Measurements from ENCODE around the gene SCARB1. TPM values are rescaled to one million over a fixed set of nuclear protein-coding genes. Genes with fewer than 3 reads are reported as not detected.

The SCARB1 gene
- total RNA-seq, 1 experiment from 2014 or later: 106 TPM

GRCh38 chr12:124898200-124898922 is 34.7 kb upstream of the SCARB1 start:
- Mint-ChIP-seq H3K27ac (ENCODE audit: unreplicated experiment) (peak overlapping the region; percentile 32), H3K36me3 (ENCODE audit: insufficient read depth, unreplicated experiment) (no peaks in the 10 kb centered on the region), H3K4me1 (ENCODE audit: low read depth, unreplicated experiment) (peaks cover 18% of the 10 kb centered on the region), H3K9me3 (ENCODE audit: unreplicated experiment) (no peaks in the 10 kb centered on the region), H3K4me3 (ENCODE audit: unreplicated experiment) (no peak overlapping the region), H3K27me3 (ENCODE audit: insufficient read depth, unreplicated experiment) (no peaks in the 10 kb centered on the region)
- H3K36me3 ChIP-seq (ENCODE audit: control insufficient read depth, insufficient read depth, low read length): no peaks in the 10 kb centered on the region
- intact Hi-C loops (cut with micrococcal nuclease; ENCODE audit: unreplicated experiment): no loop called here
- H3K4me3 ChIP-seq (ENCODE audit: low read depth, low read length): no peak overlapping the region
- H3K27me3 ChIP-seq (replicated peaks; ENCODE audit: control insufficient read depth, insufficient read depth, low read length): no peaks in the 10 kb centered on the region
- POLR2A ChIA-PET: no interaction called here
- TF ChIP-seq CTCF (IDR thresholded peaks at IDR 0.05; ENCODE audit: insufficient read depth in 1 of 2, low read depth in 1 of 2, low read length in 1 of 2, severe bottlenecking in 1 of 2, unreplicated experiment in 1 of 2): peak; percentile 50 to 55
- no peaks in the 10 kb centered on the region for H3K9me3 ChIP-seq
- DNase-seq: peak; percentile 56 to 63
- H3K4me1 ChIP-seq: peaks cover 26% of the 10 kb centered on the region
- BruUV-seq (replicated peaks): no TSS peak
- CTCF ChIA-PET: interaction anchor here (1.2 kb wide), 1 partner anchor 13 kb away, joined by 5 read pairs; no protein-coding TSS in a partner anchor

DNA sequence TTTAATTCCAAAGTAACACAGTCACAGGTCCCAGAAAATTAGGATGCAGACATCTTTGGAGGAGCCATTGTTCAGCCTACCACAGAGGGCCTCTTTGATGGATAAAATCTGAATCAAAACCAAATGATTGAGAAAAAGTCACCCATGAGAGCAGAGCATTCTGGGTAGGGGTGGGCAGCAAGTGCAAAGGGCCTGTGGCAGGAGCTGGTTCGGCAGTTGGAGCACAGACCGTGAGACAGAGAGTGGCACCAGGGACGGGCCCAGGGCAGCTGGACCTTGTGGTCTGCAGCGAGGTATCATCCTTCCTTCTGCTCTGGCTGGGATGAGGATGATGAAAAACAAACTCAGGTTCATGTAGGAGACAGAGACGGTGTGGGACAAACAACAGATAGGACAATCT is 32.8 kb upstream of the SCARB1 start:
- Mint-ChIP-seq H3K4me1 (ENCODE audit: low read depth, unreplicated experiment) (peaks cover 12% of the 10 kb centered on the region), H3K4me3 (ENCODE audit: unreplicated experiment) (no peak overlapping the region), H3K36me3 (ENCODE audit: insufficient read depth, unreplicated experiment) (no peaks in the 10 kb centered on the region), H3K27me3 (ENCODE audit: insufficient read depth, unreplicated experiment) (no peaks in the 10 kb centered on the region), H3K9me3 (ENCODE audit: unreplicated experiment) (no peaks in the 10 kb centered on the region), H3K27ac (ENCODE audit: unreplicated experiment) (no peak overlapping the region)
- H3K4me1 ChIP-seq: peaks cover 25% of the 10 kb centered on the region
- no peak for TF ChIP-seq CTCF (IDR thresholded peaks at IDR 0.05; ENCODE audit: insufficient read depth in 1 of 2, low read depth in 1 of 2, low read length in 1 of 2, severe bottlenecking in 1 of 2, unreplicated experiment in 1 of 2)
- no peaks in the 10 kb centered on the region for H3K9me3 ChIP-seq
- ChIA-PET POLR2A (no interaction called here), CTCF (no interaction called here)
- intact Hi-C loops (cut with micrococcal nuclease; ENCODE audit: unreplicated experiment): no loop called here
- no peaks in the 10 kb centered on the region for H3K36me3 ChIP-seq (ENCODE audit: control insufficient read depth, insufficient read depth, low read length)
- no peaks in the 10 kb centered on the region for H3K27me3 ChIP-seq (replicated peaks; ENCODE audit: control insufficient read depth, insufficient read depth, low read length)
- BruUV-seq (replicated peaks): no TSS peak
- no peak overlapping the region for H3K4me3 ChIP-seq (ENCODE audit: low read depth, low read length)
- no peak for DNase-seq

DNA sequence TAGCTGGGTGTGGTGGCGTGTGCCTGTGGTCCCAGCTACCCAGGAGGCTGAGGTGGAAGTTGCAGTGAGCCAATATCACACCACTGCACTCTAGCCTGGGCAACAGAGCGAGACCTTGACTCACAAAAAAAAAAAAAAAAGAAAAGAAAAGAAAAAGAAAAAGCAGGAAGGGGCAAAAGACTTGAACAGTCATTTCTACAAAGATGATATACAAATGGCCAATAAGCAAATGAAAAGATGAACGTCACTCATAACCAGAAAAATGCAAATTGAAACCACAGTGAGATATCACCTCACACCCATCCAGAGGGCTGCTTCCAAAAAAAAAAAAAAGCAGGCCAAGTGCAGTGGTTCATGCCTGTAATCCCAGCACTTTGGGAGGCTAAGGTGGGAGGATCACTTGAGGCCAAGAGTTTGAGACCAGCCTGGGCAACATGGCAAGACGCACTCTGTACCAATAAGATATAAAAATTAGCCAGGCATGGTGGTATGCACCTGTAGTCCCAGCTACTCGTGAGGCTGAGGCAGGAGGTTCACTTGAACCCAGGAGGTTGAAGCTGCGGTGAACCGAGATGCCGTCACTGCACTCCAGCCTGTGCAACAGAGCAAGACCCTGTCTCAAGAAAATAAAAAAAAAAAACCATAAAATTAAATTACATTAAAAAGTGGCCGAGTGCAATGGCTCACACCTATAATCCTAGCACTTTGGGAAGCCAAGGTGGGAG is 30.3 kb upstream of the SCARB1 start:
- no peaks in the 10 kb centered on the region for H3K9me3 Mint-ChIP-seq (ENCODE audit: unreplicated experiment)
- peaks cover 12% of the 10 kb centered on the region for H3K4me1 Mint-ChIP-seq (ENCODE audit: low read depth, unreplicated experiment)
- Histone ChIP-seq H3K36me3 (ENCODE audit: control insufficient read depth, insufficient read depth, low read length) (no peaks in the 10 kb centered on the region), H3K4me3 (ENCODE audit: low read depth, low read length) (no peak overlapping the region), H3K27me3 (replicated peaks; ENCODE audit: control insufficient read depth, insufficient read depth, low read length) (no peaks in the 10 kb centered on the region), H3K4me1 (peaks cover under 1% of the 10 kb centered on the region; the same call in 1 of the 2 replicates), H3K9me3 (no peaks in the 10 kb centered on the region)
- POLR2A ChIA-PET: interaction anchor here (0.6 kb wide), 1 partner anchor 34 kb away, joined by 7 read pairs; no protein-coding TSS in a partner anchor
- H3K36me3 Mint-ChIP-seq (ENCODE audit: insufficient read depth, unreplicated experiment): no peaks in the 10 kb centered on the region
- intact Hi-C loops (cut with micrococcal nuclease; ENCODE audit: unreplicated experiment): no loop called here
- CTCF ChIA-PET: no interaction called here
- no peaks in the 10 kb centered on the region for H3K27me3 Mint-ChIP-seq (ENCODE audit: insufficient read depth, unreplicated experiment)
- no peak overlapping the region for H3K27ac Mint-ChIP-seq (ENCODE audit: unreplicated experiment)
- no TSS peak for BruUV-seq (replicated peaks)
- no peak for TF ChIP-seq CTCF (IDR thresholded peaks at IDR 0.05; ENCODE audit: insufficient read depth in 1 of 2, low read depth in 1 of 2, low read length in 1 of 2, severe bottlenecking in 1 of 2, unreplicated experiment in 1 of 2)
- H3K4me3 Mint-ChIP-seq (ENCODE audit: unreplicated experiment): no peak overlapping the region
- no peak for DNase-seq
